ENCODE data around the gene HIVEP1. TPM values are rescaled to one million over a fixed set of nuclear protein-coding genes. Genes with fewer than 3 reads are reported as not detected.

HIVEP1 gene
- total RNA-seq: 16.8 and 20.3 TPM in 2 replicates

DNA sequence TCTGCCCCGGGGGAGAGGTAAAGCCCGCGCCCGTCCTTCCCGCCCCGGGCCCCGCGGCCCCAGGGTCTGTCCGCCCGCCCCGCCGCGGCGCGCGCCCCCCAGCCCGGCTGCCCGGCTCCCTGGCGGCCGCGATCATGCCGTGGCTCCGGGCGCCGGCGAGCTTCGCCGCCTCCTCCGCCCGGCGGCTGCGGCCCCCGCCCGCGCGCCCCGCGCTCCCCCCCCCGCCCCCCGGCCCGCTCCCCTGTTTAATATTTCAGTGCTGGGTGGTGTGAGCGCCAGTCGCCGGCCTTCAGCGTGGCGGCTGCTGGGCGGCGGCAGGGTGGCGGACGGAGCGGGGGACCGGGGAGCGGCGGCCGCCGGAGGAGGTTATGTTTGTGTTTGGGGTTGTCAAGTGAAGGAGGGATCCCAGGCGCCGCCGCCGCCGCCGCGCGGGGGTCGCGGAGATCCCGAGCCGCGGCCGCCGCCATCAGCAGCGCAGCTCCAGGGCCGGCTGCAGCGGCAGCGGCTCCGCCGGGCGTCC lies at the start of gene HIVEP1:
Gene HIVEP1, plus strand, starts transcription at position 275 of the 520 bp plus-strand sequence. CDS start 3,317 bp downstream, outside the sequence.
- TF ChIP-seq, protein P1, sequence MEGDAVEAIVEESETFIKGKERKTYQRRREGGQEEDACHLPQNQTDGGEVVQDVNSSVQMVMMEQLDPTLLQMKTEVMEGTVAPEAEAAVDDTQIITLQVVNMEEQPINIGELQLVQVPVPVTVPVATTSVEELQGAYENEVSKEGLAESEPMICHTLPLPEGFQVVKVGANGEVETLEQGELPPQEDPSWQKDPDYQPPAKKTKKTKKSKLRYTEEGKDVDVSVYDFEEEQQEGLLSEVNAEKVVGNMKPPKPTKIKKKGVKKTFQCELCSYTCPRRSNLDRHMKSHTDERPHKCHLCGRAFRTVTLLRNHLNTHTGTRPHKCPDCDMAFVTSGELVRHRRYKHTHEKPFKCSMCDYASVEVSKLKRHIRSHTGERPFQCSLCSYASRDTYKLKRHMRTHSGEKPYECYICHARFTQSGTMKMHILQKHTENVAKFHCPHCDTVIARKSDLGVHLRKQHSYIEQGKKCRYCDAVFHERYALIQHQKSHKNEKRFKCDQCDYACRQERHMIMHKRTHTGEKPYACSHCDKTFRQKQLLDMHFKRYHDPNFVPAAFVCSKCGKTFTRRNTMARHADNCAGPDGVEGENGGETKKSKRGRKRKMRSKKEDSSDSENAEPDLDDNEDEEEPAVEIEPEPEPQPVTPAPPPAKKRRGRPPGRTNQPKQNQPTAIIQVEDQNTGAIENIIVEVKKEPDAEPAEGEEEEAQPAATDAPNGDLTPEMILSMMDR (IDR thresholded peaks at IDR 0.05; ENCODE audit: insufficient read depth, low read depth, low read length): no peak
- H3K4me3 ChIP-seq (ENCODE audit: low read depth, low read length): peak within 1 kb of the TSS; percentile 86
- DNase-seq (ENCODE audit: low read depth): peak; percentile 26

DNA sequence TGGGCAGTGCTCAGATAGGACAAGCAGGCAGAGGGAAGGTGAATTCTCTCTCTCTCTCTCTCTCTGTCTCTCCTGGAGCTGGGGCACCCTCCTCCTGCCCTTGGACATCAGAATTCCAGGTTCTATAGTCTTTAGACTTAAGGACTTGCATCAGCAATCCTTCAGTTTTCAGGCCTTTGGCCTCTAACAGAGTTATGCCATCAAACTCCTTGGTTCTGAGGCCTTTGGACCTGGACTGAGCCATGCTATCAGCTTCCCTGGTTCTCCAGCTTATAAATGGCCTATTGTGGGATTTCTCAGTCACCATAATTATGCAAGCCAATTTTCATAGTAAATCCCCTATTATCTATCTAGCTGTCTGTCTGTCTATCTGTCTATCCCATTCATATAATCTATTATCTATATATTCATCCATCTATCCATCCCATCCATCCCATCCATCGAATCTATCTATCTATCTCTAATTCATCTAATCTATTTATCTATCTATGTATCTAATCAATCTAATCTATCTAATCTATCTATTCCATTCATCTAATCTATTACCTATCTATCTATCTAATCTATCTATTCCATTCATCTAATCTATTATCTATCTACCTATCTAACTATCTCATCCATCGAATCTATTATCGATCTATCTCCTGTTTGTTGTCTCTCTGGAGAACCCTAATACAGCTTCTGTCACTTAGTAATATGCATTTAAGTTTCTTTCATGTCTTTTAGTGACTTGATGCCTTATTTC lies 48.2 kb upstream of the HIVEP1 start:
- no peak overlapping the region for H3K4me3 ChIP-seq (ENCODE audit: low read depth, low read length)
- TF ChIP-seq, protein P1 (IDR thresholded peaks at IDR 0.05; ENCODE audit: insufficient read depth, low read depth, low read length): no peak
- no peak for DNase-seq (ENCODE audit: low read depth)

DNA sequence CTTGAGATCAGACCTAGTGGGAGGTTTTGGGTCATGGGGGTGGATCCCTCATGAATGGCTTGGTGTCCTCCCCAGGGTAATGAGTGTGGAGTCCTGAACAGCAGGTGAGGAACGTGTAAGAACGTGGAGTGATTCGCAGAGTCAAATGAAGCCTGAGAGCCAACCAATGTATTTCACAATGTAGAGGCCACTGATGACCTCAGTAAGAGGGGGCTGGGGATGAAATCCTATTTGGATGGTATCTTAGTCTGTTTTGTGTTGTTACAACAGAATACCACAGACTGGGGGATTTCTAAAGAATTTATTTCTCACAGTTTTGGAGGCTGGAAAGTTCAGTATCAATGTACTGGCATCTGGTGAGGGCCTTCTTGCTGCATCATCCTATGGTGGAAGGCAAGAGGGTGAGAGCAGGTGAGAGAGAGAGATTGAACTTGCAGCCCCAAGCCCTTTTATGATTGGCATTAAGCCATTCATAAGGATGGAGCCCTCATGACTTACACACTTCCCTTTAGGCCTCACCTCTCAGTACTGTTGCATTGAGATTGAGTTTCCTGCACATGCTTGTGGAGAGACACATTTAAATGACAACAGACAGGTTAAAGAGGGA lies 47.3 kb upstream of the HIVEP1 start:
- TF ChIP-seq, protein P1 (IDR thresholded peaks at IDR 0.05; ENCODE audit: insufficient read depth, low read depth, low read length): no peak
- H3K4me3 ChIP-seq (ENCODE audit: low read depth, low read length): no peak overlapping the region
- DNase-seq (ENCODE audit: low read depth): no peak

DNA sequence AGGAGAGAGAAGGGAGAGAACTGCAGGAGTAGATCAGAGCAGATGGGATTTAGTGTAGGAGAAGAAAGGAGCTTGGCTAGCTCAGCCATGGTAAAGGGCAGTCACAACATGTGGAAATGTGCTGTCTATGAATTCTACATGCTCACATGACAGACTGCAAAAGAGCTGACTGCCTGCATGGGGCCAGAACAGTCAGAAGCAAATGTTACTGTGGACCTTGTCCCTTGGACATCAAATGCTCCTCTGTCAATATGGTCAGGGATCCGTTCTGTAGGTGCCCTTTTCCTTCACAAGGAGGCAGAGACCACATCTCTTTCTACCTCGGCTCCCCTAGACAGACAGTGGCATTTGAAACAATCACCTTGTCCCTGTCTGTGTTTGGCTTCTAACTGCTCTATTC lies 46.6 kb upstream of the HIVEP1 start:
- no peak overlapping the region for H3K4me3 ChIP-seq (ENCODE audit: low read depth, low read length)
- TF ChIP-seq, protein P1 (IDR thresholded peaks at IDR 0.05; ENCODE audit: insufficient read depth, low read depth, low read length): no peak
- DNase-seq (ENCODE audit: low read depth): no peak

DNA sequence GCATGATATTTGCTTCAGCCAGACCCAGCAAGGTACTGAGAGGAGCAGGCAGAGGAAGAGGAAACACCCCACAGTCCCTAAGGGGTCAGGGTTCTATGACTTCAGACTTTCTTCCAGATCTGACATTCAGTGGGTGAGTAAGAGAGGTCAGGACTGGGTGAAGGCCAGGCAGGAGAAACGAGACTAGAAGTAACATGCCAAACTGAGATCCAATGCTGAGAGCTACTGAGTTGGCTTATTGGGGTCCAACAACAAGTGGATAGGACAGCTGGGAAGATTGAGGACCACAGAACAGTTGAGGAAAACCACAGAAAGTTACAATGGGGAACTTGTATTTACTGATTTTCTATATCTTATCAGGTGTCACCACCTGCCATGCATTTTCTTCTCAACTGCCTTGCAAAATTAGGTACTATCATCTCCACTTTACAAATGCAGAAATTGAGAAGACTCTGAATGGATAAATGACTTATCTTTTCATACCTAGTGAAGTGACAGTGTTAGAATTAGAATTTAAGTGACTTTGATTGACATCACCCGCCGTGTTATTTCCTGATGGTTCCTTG lies 43.8 kb upstream of the HIVEP1 start:
- no peak overlapping the region for H3K4me3 ChIP-seq (ENCODE audit: low read depth, low read length)
- TF ChIP-seq, protein P1 (IDR thresholded peaks at IDR 0.05; ENCODE audit: insufficient read depth, low read depth, low read length): no peak
- no peak for DNase-seq (ENCODE audit: low read depth)

DNA sequence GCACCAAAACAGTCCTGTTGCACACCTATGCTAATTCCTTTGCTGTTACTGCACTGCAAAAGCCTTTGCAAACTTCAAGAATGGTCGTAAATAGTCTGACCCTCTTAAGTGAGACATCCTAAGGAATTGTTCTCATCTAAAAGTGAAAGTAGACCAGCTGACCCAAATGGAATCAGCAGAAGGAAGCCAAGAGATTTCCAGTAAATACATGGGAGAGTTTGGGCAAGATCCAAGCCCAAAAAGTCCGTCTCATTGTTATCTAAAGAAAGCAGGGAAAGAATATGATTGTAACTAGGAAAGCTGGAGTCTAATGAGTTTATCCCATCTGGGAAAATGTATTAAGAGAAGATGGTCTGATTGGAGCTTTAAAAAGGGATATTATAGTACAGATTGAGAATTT lies 43.0 kb upstream of the HIVEP1 start:
- H3K4me3 ChIP-seq (ENCODE audit: low read depth, low read length): no peak overlapping the region
- TF ChIP-seq, protein P1 (IDR thresholded peaks at IDR 0.05; ENCODE audit: insufficient read depth, low read depth, low read length): no peak
- DNase-seq (ENCODE audit: low read depth): peak; percentile 35
